Astrocyte of the spinal cord (primary cell): ENCODE data around the gene RANBP17.

Source experiments
- DNase-seq: peaks from one replicate; pipeline ENCODE4 v3.0.0; 2011; ENCODE audit warnings: low read depth, low spot score
- H3K4me3 ChIP-seq: 2 replicates; pipeline ENCODE4 v1.5.1; 2011; ENCODE audit warnings: low read depth, mild to moderate bottlenecking, low read length, moderate library complexity
- in situ Hi-C: cut with HindIII; loops from 2 replicates; pipeline ENCODE4 v1.10.0; 2017; ENCODE audit warnings: low sequenced_read_pairs
- TF ChIP-seq, protein P1 (sequence below): IDR thresholded peaks from 2 replicates; pipeline ENCODE4 v1.5.1; 2012; ENCODE audit warnings: low read depth, mild to moderate bottlenecking, low read length, inconsistent platforms

RANBP17 gene

DNA sequence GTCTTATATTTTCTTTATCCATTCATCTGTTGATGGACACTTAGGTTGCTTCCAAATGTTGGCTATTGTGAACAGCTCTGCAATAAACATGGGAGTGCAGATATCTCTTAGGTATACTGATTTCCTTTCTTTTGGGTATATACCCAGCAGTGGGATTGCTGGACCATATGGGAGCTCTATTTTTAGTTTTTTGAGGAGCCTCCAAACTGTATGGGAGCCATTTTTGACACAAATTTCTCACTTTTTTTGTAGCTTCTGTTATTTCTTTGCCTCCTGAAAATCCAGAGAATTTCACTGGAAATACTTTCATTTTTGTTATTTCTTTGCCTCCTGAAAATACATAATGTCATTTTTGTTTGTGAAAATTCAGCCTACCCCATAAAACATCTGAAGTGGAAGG, 15.0 kb upstream of the RANBP17 start:
- H3K4me3 ChIP-seq, result no peak overlapping the region
- TF ChIP-seq, protein P1, sequence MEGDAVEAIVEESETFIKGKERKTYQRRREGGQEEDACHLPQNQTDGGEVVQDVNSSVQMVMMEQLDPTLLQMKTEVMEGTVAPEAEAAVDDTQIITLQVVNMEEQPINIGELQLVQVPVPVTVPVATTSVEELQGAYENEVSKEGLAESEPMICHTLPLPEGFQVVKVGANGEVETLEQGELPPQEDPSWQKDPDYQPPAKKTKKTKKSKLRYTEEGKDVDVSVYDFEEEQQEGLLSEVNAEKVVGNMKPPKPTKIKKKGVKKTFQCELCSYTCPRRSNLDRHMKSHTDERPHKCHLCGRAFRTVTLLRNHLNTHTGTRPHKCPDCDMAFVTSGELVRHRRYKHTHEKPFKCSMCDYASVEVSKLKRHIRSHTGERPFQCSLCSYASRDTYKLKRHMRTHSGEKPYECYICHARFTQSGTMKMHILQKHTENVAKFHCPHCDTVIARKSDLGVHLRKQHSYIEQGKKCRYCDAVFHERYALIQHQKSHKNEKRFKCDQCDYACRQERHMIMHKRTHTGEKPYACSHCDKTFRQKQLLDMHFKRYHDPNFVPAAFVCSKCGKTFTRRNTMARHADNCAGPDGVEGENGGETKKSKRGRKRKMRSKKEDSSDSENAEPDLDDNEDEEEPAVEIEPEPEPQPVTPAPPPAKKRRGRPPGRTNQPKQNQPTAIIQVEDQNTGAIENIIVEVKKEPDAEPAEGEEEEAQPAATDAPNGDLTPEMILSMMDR, result no peak
- in situ Hi-C loops, result no loop called here
- DNase-seq, result no peak

DNA sequence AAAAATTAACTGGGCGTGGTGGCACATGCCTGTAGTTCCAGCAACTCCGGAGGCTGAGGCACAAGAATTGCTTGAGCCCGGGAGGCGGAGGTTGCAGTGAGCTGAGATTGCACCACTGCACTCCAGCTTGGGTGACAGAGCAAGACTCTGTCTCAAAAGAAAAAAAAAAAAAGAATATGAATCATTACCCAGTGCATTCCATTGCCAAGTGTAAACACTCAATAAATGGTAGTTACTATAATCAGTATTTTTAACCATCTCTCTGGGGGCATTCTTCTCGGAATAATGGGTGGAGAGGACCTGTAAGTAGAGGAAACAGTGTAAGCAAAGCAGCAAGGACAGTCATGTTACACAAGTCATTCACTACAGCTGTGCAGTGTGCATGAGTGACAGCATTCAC, 13.8 kb upstream of the RANBP17 start:
- no peak overlapping the region for H3K4me3 ChIP-seq
- DNase-seq, result no peak
- TF ChIP-seq, protein P1, result no peak
- in situ Hi-C loops, result no loop called here

DNA sequence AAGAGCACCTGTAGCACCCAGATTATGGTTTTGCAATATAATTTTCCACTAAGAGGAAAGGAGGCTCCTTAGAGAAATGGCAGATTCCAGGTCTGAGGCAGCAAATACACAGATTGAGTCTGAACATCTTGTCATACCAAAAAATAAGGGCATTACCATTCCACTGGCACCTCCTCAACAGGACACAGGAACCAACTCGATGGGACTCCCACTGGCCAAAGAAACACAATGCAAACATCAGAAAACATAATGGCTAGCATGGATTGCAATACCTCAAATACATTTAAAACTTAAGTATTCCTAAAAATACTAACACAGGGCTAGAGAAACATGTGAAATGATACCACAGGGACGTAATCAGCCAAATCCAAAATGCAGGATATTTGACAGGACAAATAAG, 12.4 kb upstream of the RANBP17 start:
- TF ChIP-seq, protein P1, result no peak
- DNase-seq, result no peak
- H3K4me3 ChIP-seq, result no peak overlapping the region
- in situ Hi-C loops, result no loop called here

DNA sequence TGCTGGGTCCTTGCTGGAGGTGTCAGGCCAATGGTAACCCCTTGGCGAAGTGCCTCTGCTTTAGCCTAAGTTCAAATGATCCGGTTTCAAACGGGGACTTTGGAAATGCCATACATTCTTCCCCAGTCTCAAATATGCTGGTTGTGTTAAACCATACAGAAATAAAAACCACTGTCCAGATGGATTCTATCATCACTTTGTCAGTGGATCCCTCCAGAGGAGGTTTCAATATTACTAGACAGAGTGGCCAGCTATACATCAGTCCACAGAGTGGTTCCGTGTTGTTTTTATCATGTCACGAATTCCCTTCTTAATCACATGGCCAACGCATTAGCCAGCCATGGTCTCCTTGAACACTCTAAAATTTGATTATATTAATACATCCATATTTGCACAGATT, 7.3 kb upstream of the RANBP17 start:
- TF ChIP-seq, protein P1, result no peak
- in situ Hi-C loops, result no loop called here
- no peak overlapping the region for H3K4me3 ChIP-seq
- no peak for DNase-seq

DNA sequence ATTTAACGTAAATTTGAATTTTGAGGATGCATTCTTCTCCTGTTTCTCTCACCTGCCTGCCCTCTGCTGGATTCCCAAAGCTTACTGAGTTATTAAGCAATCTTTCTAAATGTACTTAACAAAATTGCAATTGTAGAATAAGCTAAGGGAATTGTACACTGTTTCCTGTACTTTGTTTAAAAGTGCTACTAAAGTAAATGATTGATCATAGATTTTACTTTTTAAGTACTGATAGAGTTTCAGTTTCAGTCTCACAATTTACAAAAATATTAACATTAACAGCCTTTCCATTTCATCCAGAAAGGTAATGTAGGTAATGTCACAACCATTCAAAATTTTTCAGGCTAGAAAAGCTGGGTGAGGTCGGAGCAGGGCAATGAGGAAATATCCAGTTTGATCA, 4.8 kb upstream of the RANBP17 start:
- DNase-seq, result no peak
- in situ Hi-C loops, result no loop called here
- TF ChIP-seq, protein P1, result no peak
- H3K4me3 ChIP-seq, result no peak overlapping the region

DNA sequence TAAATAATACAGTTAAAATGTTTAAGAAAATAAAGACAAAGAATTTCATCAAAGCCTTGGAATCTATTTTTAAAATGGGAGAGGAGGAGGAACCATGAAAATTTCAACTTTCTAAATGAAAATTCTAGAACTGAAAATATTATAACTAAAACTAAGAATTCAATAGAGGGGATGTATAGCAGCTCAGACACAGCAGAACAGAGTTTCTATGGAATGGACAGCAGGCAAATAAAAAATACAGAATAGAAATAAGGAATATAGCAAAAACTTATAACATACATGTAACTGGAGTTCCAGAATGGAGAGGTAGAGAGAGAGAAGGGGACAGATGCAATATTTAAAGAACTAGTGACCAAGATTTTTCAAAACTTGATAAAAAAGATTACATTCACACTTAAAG, 1.4 kb upstream of the RANBP17 start:
- DNase-seq, result no peak
- TF ChIP-seq, protein P1, result no peak
- in situ Hi-C loops, result no loop called here
- no peak overlapping the region for H3K4me3 ChIP-seq
